ENCODE measurements around the gene HK3.

DNA sequence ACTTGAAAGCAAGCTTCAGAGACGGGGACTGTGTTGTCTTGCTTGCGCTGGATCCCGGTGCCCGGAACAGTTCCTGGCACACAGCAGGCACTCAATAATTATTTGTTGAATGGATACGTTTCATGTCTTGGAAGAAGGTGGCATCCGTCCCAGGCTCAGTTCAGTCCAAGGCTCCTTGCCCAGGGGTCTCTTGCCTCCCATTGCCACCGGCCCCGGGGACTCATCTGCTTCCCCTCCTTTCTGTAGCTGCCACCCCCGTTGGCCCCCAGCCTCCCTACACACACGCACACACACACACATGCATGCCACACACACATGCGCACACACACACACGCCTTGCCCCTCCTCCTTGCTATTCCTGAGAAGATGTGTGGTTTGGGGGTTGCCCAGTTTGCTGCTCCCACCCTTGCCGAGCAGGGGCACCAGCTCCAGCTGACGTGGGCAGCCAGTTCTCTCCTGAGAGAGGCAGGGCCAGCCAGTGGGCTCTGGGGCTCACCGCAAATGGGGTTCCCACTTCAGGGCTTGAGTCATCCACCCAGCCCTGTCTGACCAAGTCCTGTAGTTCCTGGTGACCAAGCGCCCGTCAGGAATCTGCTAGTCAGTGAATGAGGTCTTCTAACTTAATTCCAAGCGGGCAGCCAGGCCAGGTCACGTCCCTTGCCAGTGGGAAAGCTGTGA is 41.8 kb downstream of the HK3 start:
- no peak for TF ChIP-seq NR2F2 (IDR thresholded peaks at IDR 0.05)
- TF ChIP-seq, protein P1, sequence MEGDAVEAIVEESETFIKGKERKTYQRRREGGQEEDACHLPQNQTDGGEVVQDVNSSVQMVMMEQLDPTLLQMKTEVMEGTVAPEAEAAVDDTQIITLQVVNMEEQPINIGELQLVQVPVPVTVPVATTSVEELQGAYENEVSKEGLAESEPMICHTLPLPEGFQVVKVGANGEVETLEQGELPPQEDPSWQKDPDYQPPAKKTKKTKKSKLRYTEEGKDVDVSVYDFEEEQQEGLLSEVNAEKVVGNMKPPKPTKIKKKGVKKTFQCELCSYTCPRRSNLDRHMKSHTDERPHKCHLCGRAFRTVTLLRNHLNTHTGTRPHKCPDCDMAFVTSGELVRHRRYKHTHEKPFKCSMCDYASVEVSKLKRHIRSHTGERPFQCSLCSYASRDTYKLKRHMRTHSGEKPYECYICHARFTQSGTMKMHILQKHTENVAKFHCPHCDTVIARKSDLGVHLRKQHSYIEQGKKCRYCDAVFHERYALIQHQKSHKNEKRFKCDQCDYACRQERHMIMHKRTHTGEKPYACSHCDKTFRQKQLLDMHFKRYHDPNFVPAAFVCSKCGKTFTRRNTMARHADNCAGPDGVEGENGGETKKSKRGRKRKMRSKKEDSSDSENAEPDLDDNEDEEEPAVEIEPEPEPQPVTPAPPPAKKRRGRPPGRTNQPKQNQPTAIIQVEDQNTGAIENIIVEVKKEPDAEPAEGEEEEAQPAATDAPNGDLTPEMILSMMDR (IDR thresholded peaks at IDR 0.05; ENCODE audit: low read depth, low read length, missing input control), result no peak
- TF ChIP-seq, protein P2, sequence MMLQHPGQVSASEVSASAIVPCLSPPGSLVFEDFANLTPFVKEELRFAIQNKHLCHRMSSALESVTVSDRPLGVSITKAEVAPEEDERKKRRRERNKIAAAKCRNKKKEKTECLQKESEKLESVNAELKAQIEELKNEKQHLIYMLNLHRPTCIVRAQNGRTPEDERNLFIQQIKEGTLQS (IDR thresholded peaks at IDR 0.05), result no peak
- no peak for TF ChIP-seq TAF1 (conservative IDR thresholded peaks at IDR 0.05)
- no peak for TF ChIP-seq JUND (IDR thresholded peaks at IDR 0.05)
- TF ChIP-seq, protein P3, sequence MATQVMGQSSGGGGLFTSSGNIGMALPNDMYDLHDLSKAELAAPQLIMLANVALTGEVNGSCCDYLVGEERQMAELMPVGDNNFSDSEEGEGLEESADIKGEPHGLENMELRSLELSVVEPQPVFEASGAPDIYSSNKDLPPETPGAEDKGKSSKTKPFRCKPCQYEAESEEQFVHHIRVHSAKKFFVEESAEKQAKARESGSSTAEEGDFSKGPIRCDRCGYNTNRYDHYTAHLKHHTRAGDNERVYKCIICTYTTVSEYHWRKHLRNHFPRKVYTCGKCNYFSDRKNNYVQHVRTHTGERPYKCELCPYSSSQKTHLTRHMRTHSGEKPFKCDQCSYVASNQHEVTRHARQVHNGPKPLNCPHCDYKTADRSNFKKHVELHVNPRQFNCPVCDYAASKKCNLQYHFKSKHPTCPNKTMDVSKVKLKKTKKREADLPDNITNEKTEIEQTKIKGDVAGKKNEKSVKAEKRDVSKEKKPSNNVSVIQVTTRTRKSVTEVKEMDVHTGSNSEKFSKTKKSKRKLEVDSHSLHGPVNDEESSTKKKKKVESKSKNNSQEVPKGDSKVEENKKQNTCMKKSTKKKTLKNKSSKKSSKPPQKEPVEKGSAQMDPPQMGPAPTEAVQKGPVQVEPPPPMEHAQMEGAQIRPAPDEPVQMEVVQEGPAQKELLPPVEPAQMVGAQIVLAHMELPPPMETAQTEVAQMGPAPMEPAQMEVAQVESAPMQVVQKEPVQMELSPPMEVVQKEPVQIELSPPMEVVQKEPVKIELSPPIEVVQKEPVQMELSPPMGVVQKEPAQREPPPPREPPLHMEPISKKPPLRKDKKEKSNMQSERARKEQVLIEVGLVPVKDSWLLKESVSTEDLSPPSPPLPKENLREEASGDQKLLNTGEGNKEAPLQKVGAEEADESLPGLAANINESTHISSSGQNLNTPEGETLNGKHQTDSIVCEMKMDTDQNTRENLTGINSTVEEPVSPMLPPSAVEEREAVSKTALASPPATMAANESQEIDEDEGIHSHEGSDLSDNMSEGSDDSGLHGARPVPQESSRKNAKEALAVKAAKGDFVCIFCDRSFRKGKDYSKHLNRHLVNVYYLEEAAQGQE (IDR thresholded peaks at IDR 0.05), result no peak
- no peak for TF ChIP-seq YY1 (IDR thresholded peaks at IDR 0.05)
- TF ChIP-seq EGR1 (IDR thresholded peaks at IDR 0.05; ENCODE audit: low read depth in 2 of 2), result no peak
- TF ChIP-seq GABPA (IDR thresholded peaks at IDR 0.05 in 1 of 2, conservative IDR thresholded peaks at IDR 0.05 in 1 of 2), result no peak
- TF ChIP-seq, protein P4, sequence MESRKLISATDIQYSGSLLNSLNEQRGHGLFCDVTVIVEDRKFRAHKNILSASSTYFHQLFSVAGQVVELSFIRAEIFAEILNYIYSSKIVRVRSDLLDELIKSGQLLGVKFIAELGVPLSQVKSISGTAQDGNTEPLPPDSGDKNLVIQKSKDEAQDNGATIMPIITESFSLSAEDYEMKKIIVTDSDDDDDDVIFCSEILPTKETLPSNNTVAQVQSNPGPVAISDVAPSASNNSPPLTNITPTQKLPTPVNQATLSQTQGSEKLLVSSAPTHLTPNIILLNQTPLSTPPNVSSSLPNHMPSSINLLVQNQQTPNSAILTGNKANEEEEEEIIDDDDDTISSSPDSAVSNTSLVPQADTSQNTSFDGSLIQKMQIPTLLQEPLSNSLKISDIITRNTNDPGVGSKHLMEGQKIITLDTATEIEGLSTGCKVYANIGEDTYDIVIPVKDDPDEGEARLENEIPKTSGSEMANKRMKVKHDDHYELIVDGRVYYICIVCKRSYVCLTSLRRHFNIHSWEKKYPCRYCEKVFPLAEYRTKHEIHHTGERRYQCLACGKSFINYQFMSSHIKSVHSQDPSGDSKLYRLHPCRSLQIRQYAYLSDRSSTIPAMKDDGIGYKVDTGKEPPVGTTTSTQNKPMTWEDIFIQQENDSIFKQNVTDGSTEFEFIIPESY (IDR thresholded peaks at IDR 0.05), result no peak
- TF ChIP-seq RXRA (IDR thresholded peaks at IDR 0.05), result no peak

Data from liver (tissue), 3 donors.